H1 (cell line): ENCODE measurements around the gene PPARD. TPM values are rescaled to one million over a fixed set of nuclear protein-coding genes. Genes with fewer than 3 reads are reported as not detected.

Source experiments
- ATF2 ChIP-seq: IDR thresholded peaks from 2 replicates; pipeline ENCODE4 v1.6.1; 2012; ENCODE audit warnings: low read length, inconsistent platforms
- BRCA1 ChIP-seq: IDR thresholded peaks from 2 replicates; pipeline ENCODE4 v1.6.1; 2012; ENCODE audit warnings: low read depth, low read length, improper control_type of control experiment
- CEBPB ChIP-seq: IDR thresholded peaks from 2 replicates; pipeline ENCODE4 v1.6.1; 2012; ENCODE audit warnings: low read depth, low read length
- CREB1 ChIP-seq: IDR thresholded peaks from 2 replicates; pipeline ENCODE4 v1.6.1; 2012; ENCODE audit warnings: inconsistent platforms
- E2F6 ChIP-seq: IDR thresholded peaks from 2 replicates; pipeline ENCODE4 v1.6.1; 2012; ENCODE audit warnings: inconsistent platforms
- GTF2F1 ChIP-seq: IDR thresholded peaks from 2 replicates; pipeline ENCODE4 v1.6.1; 2012; ENCODE audit warnings: low read depth, low read length, improper control_type of control experiment, borderline replicate concordance
- HDAC6 ChIP-seq: IDR thresholded peaks from one replicate; pipeline ENCODE4 v1.7.1; 2012; ENCODE audit warnings: low read depth, mild to moderate bottlenecking, inconsistent platforms, low read length, moderate library complexity
- KDM1A ChIP-seq: fragments of 200-600, 300-600 bp; sonication (generic); IDR thresholded peaks from 2 replicates; pipeline ENCODE4 v1.7.1; 2016; ENCODE audit warnings: mild to moderate bottlenecking, low read length, borderline replicate concordance
- KDM4A ChIP-seq: IDR thresholded peaks from one replicate; pipeline ENCODE4 v1.7.1; 2012; ENCODE audit warnings: low read depth, mild to moderate bottlenecking, moderate library complexity, low read length, inconsistent platforms; ENCODE audit not compliant: severe bottlenecking
- MAFK ChIP-seq: IDR thresholded peaks from 2 replicates; pipeline ENCODE4 v1.6.1; 2012; ENCODE audit warnings: low read depth, mild to moderate bottlenecking, improper control_type of control experiment, low read length
- NANOG ChIP-seq: IDR thresholded peaks from 2 replicates; pipeline ENCODE4 v1.6.1; 2011; ENCODE audit warnings: low read length, low read depth, mild to moderate bottlenecking, inconsistent platforms; ENCODE audit not compliant: insufficient read depth, poor library complexity, severe bottlenecking
- POLR2A ChIP-seq, 2 experiments: IDR thresholded peaks; 1 replicate in 1 of 2; 2 replicates in 1 of 2; pipeline ENCODE4 v1.6.1; 2011; ENCODE audit warnings: low read depth in 2 of 2, low read length in 2 of 2, mild to moderate bottlenecking in 2 of 2; ENCODE audit errors: control extremely low read depth in 1 of 2
- POU5F1 ChIP-seq: IDR thresholded peaks from 2 replicates; pipeline ENCODE4 v1.6.1; 2011; ENCODE audit warnings: low read depth, mild to moderate bottlenecking, low read length, moderate library complexity
- RBBP5 ChIP-seq: IDR thresholded peaks from 2 replicates; pipeline ENCODE4 v1.7.1; 2012; ENCODE audit warnings: low read depth, mild to moderate bottlenecking, inconsistent platforms, low read length, moderate library complexity, borderline replicate concordance
- RFX5 ChIP-seq: IDR thresholded peaks from 2 replicates; pipeline ENCODE4 v1.6.1; 2011; ENCODE audit warnings: low read depth, low read length, improper control_type of control experiment, borderline replicate concordance
- RXRA ChIP-seq: IDR thresholded peaks from 2 replicates; pipeline ENCODE4 v1.6.1; 2011; ENCODE audit warnings: low read depth, mild to moderate bottlenecking, low read length, moderate library complexity; ENCODE audit not compliant: insufficient read depth
- SIRT6 ChIP-seq: IDR thresholded peaks from one replicate; pipeline ENCODE4 v1.7.1; 2012; ENCODE audit warnings: low read length, inconsistent platforms
- SIX5 ChIP-seq: IDR thresholded peaks from 2 replicates; pipeline ENCODE4 v1.6.1; 2011; ENCODE audit warnings: mild to moderate bottlenecking, low read depth, low read length
- SP1 ChIP-seq: IDR thresholded peaks from 2 replicates; pipeline ENCODE4 v1.6.1; 2011; ENCODE audit warnings: low read depth, low read length
- SP2 ChIP-seq: IDR thresholded peaks from 2 replicates; pipeline ENCODE4 v1.6.1; 2012; ENCODE audit warnings: mild to moderate bottlenecking, low read length, inconsistent platforms
- SUZ12 ChIP-seq: fragments of 200-600 bp; sonication (generic); IDR thresholded peaks from 2 replicates; pipeline ENCODE4 v1.6.1; 2012; ENCODE audit warnings: mild to moderate bottlenecking, inconsistent platforms, low read length, moderate library complexity, mixed read lengths
- TBP ChIP-seq: IDR thresholded peaks from 2 replicates; pipeline ENCODE4 v1.6.1; 2011; ENCODE audit warnings: low read depth, low read length, improper control_type of control experiment
- polyA plus RNA-seq, 7 experiments: library from polyadenylated mRNA; depleted of rRNA in 3 of 7; stranded (reverse) in 5 of 7; unstranded in 2 of 7; fragments of >200 nt in 5 of 7; fragments of 200-250 nt in 2 of 7; gene quantifications; 1 replicate in 5 of 7; 2 replicates in 1 of 7; 4 replicates in 1 of 7; pipeline versions ENCODE4 v1.2.1 to v1.2.3, GENCODE V29; 2011 to 2013; ENCODE audit warnings: missing spikeins in 2 of 7, mixed read lengths in 2 of 7
- total RNA-seq: library from RNA; stranded (reverse); fragmentation: NEBNext Ultra II Directional; extraction: Animal tissue kit (Norgen Biotek cat#: 25700); gene quantifications from 2 replicates; pipeline ENCODE4 v1.2.1, GENCODE V29; 2021

PPARD gene
- total and polyA plus RNA-seq, 2 of the 8 experiments (the other 6 are each of a cell fraction or from before 2014, with no cell fraction given) = 14.6 to 14.9 TPM

- TF ChIP-seq RBBP5 (no peak), NANOG (peak; percentile 48), POU5F1 (no peak), RFX5 (no peak), GTF2F1 (no peak; the same call in 1 of the 2 replicates), MAFK (no peak), SP2 (no peak), SIX5 (peak; percentile 27; the same call in 1 of the 2 replicates), POLR2A (IDR thresholded peaks at IDR 0.05; ENCODE audit: control extremely low read depth in 1 of 2, low read depth in 2 of 2, low read length in 2 of 2) (0 out of 3 replicates have a peak, but pooled peaks of 1 of the 2 experiments have one; percentile 14), ATF2 (0 out of 2 replicates have a peak, but pooled peaks have one; percentile 21), KDM4A (peak; percentile 31), BRCA1 (no peak), HDAC6 (no peak), E2F6 (peak; percentile 99), SIRT6 (no peak), SUZ12 (no peak), CEBPB (peak; percentile 15; the same call in 1 of the 2 replicates), SP1 (peak; percentile 38; the same call in 1 of the 2 replicates), KDM1A (0 out of 2 replicates have a peak, but pooled peaks have one; percentile 11), RXRA (0 out of 2 replicates have a peak, but pooled peaks have one; percentile 43), TBP (no peak), CREB1 (peak; percentile 63)
Measured at GRCh38 chr6:35297601-35298481, 44.5 kb upstream of the PPARD start, which contains the start of gene DEF6 (continued).
